H1 (cell line): ENCODE data around the gene SAP30L. TPM values are rescaled to one million over a fixed set of nuclear protein-coding genes. Genes with fewer than 3 reads are reported as not detected.

Source experiments
- CTCF ChIA-PET: fragments of 300-600 bp; sonication (Branson Sonifier 250); formaldehyde crosslinking; loops from one replicate; lab custom pipeline; 2021; ENCODE audit not compliant: partially characterized antibody; lab: Charles Lee
- POLR2A ChIA-PET: fragments of 300-600 bp; sonication (Branson Sonifier 250); formaldehyde crosslinking; loops from one replicate; lab custom pipeline; 2021; ENCODE audit warnings: inconsistent platforms; ENCODE audit not compliant: partially characterized antibody; lab: Charles Lee
- DNase-seq, 2 experiments: peaks; one replicate each; pipeline versions ENCODE4 v3.0.0 to v3.0.0-alpha.2; 2010 to 2022; ENCODE audit warnings: low spot score in 2 of 2, low read depth in 1 of 2, mixed read lengths in 1 of 2
- FAIRE-seq: peaks from 2 replicates; lab custom pipeline; 2011; peaks lifted over from hg19 to GRCh38; lab: Jason Lieb, UNC
- H2AFZ ChIP-seq: 2 replicates; pipeline ENCODE4 v1.8.1; 2012; ENCODE audit warnings: low read length, inconsistent platforms
- H2AK5ac ChIP-seq: 2 replicates; pipeline ENCODE4 v1.6.1; 2013; ENCODE audit warnings: low read depth, low read length
- H2BK120ac ChIP-seq: replicated peaks from 2 replicates; pipeline ENCODE3; 2013; ENCODE audit warnings: low read depth, low read length, inconsistent platforms
- H2BK12ac ChIP-seq: 2 replicates; pipeline ENCODE4 v1.6.1; 2013; ENCODE audit warnings: low read depth, low read length
- H2BK15ac ChIP-seq: 2 replicates; pipeline ENCODE4 v1.6.1; 2013; ENCODE audit warnings: low read length
- H2BK20ac ChIP-seq: 2 replicates; pipeline ENCODE4 v1.6.1; 2013; ENCODE audit warnings: low read length
- H2BK5ac ChIP-seq: 2 replicates; pipeline ENCODE4 v1.6.1; 2013; ENCODE audit warnings: low read depth, low read length
- H3K14ac ChIP-seq: 2 replicates; pipeline ENCODE4 v1.6.1; 2013; ENCODE audit warnings: inconsistent platforms; ENCODE audit not compliant: insufficient read length
- H3K18ac ChIP-seq: 2 replicates; pipeline ENCODE4 v1.6.1; 2013; ENCODE audit warnings: low read length; ENCODE audit errors: extremely low read depth
- H3K23ac ChIP-seq: 2 replicates; pipeline ENCODE4 v1.6.1; 2013; ENCODE audit warnings: inconsistent platforms; ENCODE audit not compliant: insufficient read length
- H3K23me2 ChIP-seq: 2 replicates; pipeline ENCODE4 v1.6.1; 2013; ENCODE audit warnings: low read depth, low read length
- H3K27ac ChIP-seq: 2 replicates; pipeline ENCODE4 v1.6.1; 2011; ENCODE audit warnings: low read depth, low read length, inconsistent platforms
- H3K27me3 ChIP-seq, 4 experiments: replicated peaks in 1 of 4; 1 replicate in 1 of 4; 2 replicates in 3 of 4; pipeline versions ENCODE4 v1.6.1 to v1.8.1; 2011 to 2013; ENCODE audit warnings: low read length in 3 of 4, mild to moderate bottlenecking in 3 of 4, inconsistent platforms in 2 of 4, mixed read lengths in 2 of 4, moderate library complexity in 1 of 4; ENCODE audit not compliant: control insufficient read depth in 3 of 4, insufficient read depth in 3 of 4; ENCODE audit errors: extremely low read depth in 1 of 4
- H3K36me3 ChIP-seq, 4 experiments: 2 replicates each; pipeline versions ENCODE4 v1.6.1 to v1.8.1; 2011 to 2013; ENCODE audit warnings: mild to moderate bottlenecking in 4 of 4, low read length in 3 of 4, moderate library complexity in 2 of 4, control low read depth in 1 of 4, inconsistent platforms in 1 of 4; ENCODE audit not compliant: insufficient read depth in 4 of 4, control insufficient read depth in 2 of 4
- H3K4ac ChIP-seq: replicated peaks from 2 replicates; pipeline ENCODE3; 2013; ENCODE audit warnings: low read length, low read depth, mixed read lengths, inconsistent platforms; ENCODE audit not compliant: insufficient read length
- H3K4me1 ChIP-seq, 4 experiments: replicated peaks in 1 of 4; 1 replicate in 1 of 4; 2 replicates in 3 of 4; pipeline versions ENCODE4 v1.6.1 to v1.8.1; 2011 to 2013; ENCODE audit warnings: low read length in 3 of 4, inconsistent platforms in 2 of 4, mixed read lengths in 1 of 4; ENCODE audit not compliant: insufficient read depth in 4 of 4, control insufficient read depth in 3 of 4
- H3K4me2 ChIP-seq, 2 experiments: 2 replicates each; pipeline versions ENCODE4 v1.6.1 to v1.8.1; 2011 to 2013; ENCODE audit warnings: low read depth in 2 of 2, low read length in 2 of 2, control low read depth in 1 of 2, inconsistent platforms in 1 of 2, mild to moderate bottlenecking in 1 of 2; ENCODE audit not compliant: insufficient read depth in 1 of 2
- H3K4me3 ChIP-seq, 4 experiments: fragments of 200-600, 300-600 bp in 1 of 4; sonication (generic), shearing (Covaris generic), sonication (Bioruptor Twin) in 1 of 4; 2 replicates each; pipeline versions ENCODE4 v1.5.1 to v1.8.1; 2011 to 2016; ENCODE audit warnings: low read length in 4 of 4, low read depth in 3 of 4, control low read depth in 2 of 4, inconsistent platforms in 2 of 4, mild to moderate bottlenecking in 2 of 4, mixed read lengths in 1 of 4, moderate library complexity in 1 of 4; ENCODE audit not compliant: insufficient read depth in 2 of 4; ENCODE audit errors: extremely low read depth in 1 of 4
- H3K56ac ChIP-seq: replicated peaks from 2 replicates; pipeline ENCODE3; 2013; ENCODE audit warnings: low read depth, mild to moderate bottlenecking, mixed read lengths, low read length, inconsistent platforms; ENCODE audit not compliant: insufficient read length
- H3K79me1 ChIP-seq: 2 replicates; pipeline ENCODE4 v1.6.1; 2013; ENCODE audit warnings: low read depth, low read length, control low read depth
- H3K79me2 ChIP-seq, 2 experiments: 2 replicates each; pipeline versions ENCODE4 v1.6.1 to v1.8.1; 2012 to 2013; ENCODE audit warnings: low read length in 2 of 2, mild to moderate bottlenecking in 2 of 2, inconsistent platforms in 1 of 2; ENCODE audit not compliant: insufficient read depth in 2 of 2, control insufficient read depth in 1 of 2
- H3K9ac ChIP-seq, 4 experiments: replicated peaks in 1 of 4; 1 replicate in 1 of 4; 2 replicates in 3 of 4; pipeline versions ENCODE4 v1.6.1 to v1.8.1; 2011 to 2013; ENCODE audit warnings: low read depth in 3 of 4, low read length in 3 of 4, control low read depth in 2 of 4, mild to moderate bottlenecking in 2 of 4, moderate library complexity in 2 of 4, inconsistent platforms in 1 of 4; ENCODE audit errors: extremely low read depth in 1 of 4
- H3K9me3 ChIP-seq, 2 experiments: 2 replicates each; pipeline versions ENCODE4 v1.6.1 to v1.8.1; 2012 to 2013; ENCODE audit warnings: mild to moderate bottlenecking in 2 of 2, moderate library complexity in 2 of 2, control low read depth in 1 of 2, inconsistent platforms in 1 of 2, low read depth in 1 of 2, low read length in 1 of 2, mixed read lengths in 1 of 2; ENCODE audit not compliant: insufficient read depth in 2 of 2
- H4K20me1 ChIP-seq, 2 experiments: replicated peaks in 1 of 2; 2 replicates each; pipeline versions ENCODE3 to v1.8.1; 2011 to 2013; ENCODE audit warnings: inconsistent platforms in 2 of 2, low read length in 2 of 2, mild to moderate bottlenecking in 1 of 2; ENCODE audit not compliant: insufficient read depth in 2 of 2, control insufficient read depth in 1 of 2
- H4K5ac ChIP-seq: 2 replicates; pipeline ENCODE4 v1.6.1; 2013; ENCODE audit warnings: low read length, low read depth, mixed read lengths, inconsistent platforms; ENCODE audit not compliant: insufficient read length
- H4K8ac ChIP-seq: 2 replicates; pipeline ENCODE4 v1.8.0; 2013; ENCODE audit warnings: mild to moderate bottlenecking, moderate library complexity, low read length, inconsistent platforms; ENCODE audit not compliant: insufficient read depth; ENCODE audit errors: extremely low read depth
- H4K91ac ChIP-seq: replicated peaks from 2 replicates; pipeline ENCODE3; 2013; ENCODE audit warnings: low read length, mixed read lengths, inconsistent platforms; ENCODE audit not compliant: insufficient read length
- SUZ12 ChIP-seq: fragments of 200-600 bp; sonication (generic); IDR thresholded peaks from 2 replicates; pipeline ENCODE4 v1.6.1; 2012; ENCODE audit warnings: mild to moderate bottlenecking, inconsistent platforms, low read length, moderate library complexity, mixed read lengths
- YY1 ChIP-seq: IDR thresholded peaks from 2 replicates; pipeline ENCODE4 v1.6.1; 2011; ENCODE audit warnings: low read depth, mild to moderate bottlenecking, low read length
- WGBS, 2 experiments: shearing (Covaris generic) in 1 of 2; methylation state at CpG; one replicate each; pipeline versions ENCODE4 v1.1.6 to v1.1.7; 2013 to 2015; ENCODE audit warnings: low lambda C conversion rate in 2 of 2, mixed read lengths in 2 of 2, inconsistent platforms in 1 of 2, low coverage in 1 of 2, missing lambda C conversion rate in 1 of 2; ENCODE audit not compliant: insufficient replicate concordance in 2 of 2, insufficient coverage in 1 of 2, insufficient read length in 1 of 2; ENCODE audit errors: extremely low coverage in 1 of 2, missing lambda C conversion rate in 1 of 2; 5-methylcytosine and 5-hydroxymethylcytosine counted together
- polyA plus RNA-seq, 7 experiments: library from polyadenylated mRNA; depleted of rRNA in 3 of 7; stranded (reverse) in 5 of 7; unstranded in 2 of 7; fragments of >200 nt in 5 of 7; fragments of 200-250 nt in 2 of 7; gene quantifications; 1 replicate in 5 of 7; 2 replicates in 1 of 7; 4 replicates in 1 of 7; pipeline versions ENCODE4 v1.2.1 to v1.2.3, GENCODE V29; 2011 to 2013; ENCODE audit warnings: missing spikeins in 2 of 7, mixed read lengths in 2 of 7
- total RNA-seq: library from RNA; stranded (reverse); fragmentation: NEBNext Ultra II Directional; extraction: Animal tissue kit (Norgen Biotek cat#: 25700); gene quantifications from 2 replicates; pipeline ENCODE4 v1.2.1, GENCODE V29; 2021

SAP30L gene
- total and polyA plus RNA-seq, 2 of the 8 experiments (the other 6 are each of a cell fraction or from before 2014, with no cell fraction given): 12.2 to 31.5 TPM

DNA sequence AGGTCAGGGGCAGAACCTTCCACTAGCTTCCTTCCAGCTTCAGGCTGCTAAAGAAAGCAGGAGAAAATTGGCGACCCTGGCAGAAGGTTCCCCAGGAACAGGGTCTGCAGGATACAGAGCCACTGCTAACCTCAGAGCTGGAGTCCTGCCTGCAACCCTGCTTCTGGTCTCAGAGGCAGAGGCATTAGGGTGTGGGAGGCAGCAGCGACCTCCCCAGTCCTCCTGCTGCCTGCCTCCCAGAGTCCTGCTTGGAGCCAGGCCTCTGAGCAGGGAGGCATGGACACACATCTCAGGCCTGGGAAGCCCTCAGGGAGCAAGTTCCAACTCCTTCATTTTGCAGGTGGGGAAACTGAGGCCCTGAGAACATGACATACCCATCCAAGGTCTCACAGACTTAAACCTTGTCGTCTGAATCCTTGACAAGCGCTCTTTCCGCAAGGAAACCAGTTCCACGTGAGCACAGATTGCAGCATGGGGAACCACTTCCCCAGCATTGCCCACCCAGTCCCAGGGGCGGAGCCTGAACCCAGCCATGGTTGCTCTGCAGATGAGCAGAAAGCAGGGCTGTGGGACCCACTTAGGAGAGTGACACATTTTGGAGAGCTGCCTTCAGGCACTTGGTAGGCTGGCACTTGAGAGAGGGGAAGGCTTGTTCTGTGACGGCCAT lies 60.4 kb downstream of the SAP30L start:
- Histone ChIP-seq H2BK15ac (no peak overlapping the region), H3K9me3 (no peaks in the 10 kb centered on the region), H3K23me2 (no peaks in the 10 kb centered on the region), H3K4me1 (peaks cover 1 to 7% (median 4%) of the 10 kb centered on the region in 4 experiments; a peak in 4 of 7 replicates), H3K36me3 (no peaks in the 10 kb centered on the region), H3K4ac (no peak overlapping the region), H3K23ac (no peak overlapping the region), H3K9ac (no peak overlapping the region), H3K4me2 (no peak overlapping the region), H4K20me1 (no peaks in the 10 kb centered on the region), H3K79me2 (no peaks in the 10 kb centered on the region), H2BK5ac (no peak overlapping the region), H3K27me3 (no peaks in the 10 kb centered on the region), H2AK5ac (no peak overlapping the region), H2BK12ac (no peak overlapping the region), H3K56ac (no peak overlapping the region), H2BK20ac (no peak overlapping the region), H2AFZ (peak overlapping the region; percentile 52; the same call in 1 of the 2 replicates), H3K14ac (no peak overlapping the region), H4K5ac (no peak overlapping the region), H2BK120ac (no peak overlapping the region), H3K27ac (no peak overlapping the region), H4K91ac (peak overlapping the region; percentile 34), H3K18ac (no peak overlapping the region), H4K8ac (no peak overlapping the region), H3K4me3 (no peak overlapping the region), H3K79me1 (no peaks in the 10 kb centered on the region)
- CTCF ChIA-PET: interaction anchor here (0.6 to 7.9 kb wide), 14 partner anchors 13 to 144 kb away, joined by 3 to 87 read pairs (median 4); no protein-coding TSS in a partner anchor
- FAIRE-seq: no peak
- POLR2A ChIA-PET: interaction anchor here (3.0 kb wide), 1 partner anchor 15 kb away, joined by 7 read pairs; no protein-coding TSS in a partner anchor
- 92% methylated on average over 8 of the region's 8 CpGs; no CpG with 5 or more reads in 1 of the 2 experiments for WGBS, 2 experiments
- DNase-seq: no peak
- no peak for TF ChIP-seq YY1
- TF ChIP-seq SUZ12: 0 out of 2 replicates have a peak, but pooled peaks have one; percentile 2
